HEK293 (cell line): ENCODE results near the gene TSSK3.

Source experiments
- SETDB1 ChIP-seq: IDR thresholded peaks from one replicate; pipeline ENCODE4 v1.6.1; 2017; ENCODE audit warnings: mild to moderate bottlenecking, low read length, moderate library complexity, mixed read lengths; ENCODE audit not compliant: insufficient read length
- SP7 ChIP-seq: fragments of 450-650 bp; formaldehyde crosslinking; IDR thresholded peaks from 2 replicates; pipeline ENCODE4 v1.5.1; 2016; ENCODE audit warnings: missing biosample characterization, missing genetic modification characterization
- TCF7L2 ChIP-seq: IDR thresholded peaks from 2 replicates; pipeline ENCODE4 v1.6.1; 2011; ENCODE audit warnings: low read depth, mild to moderate bottlenecking, inconsistent platforms, low read length, moderate library complexity, borderline replicate concordance
- ZBTB17 ChIP-seq: fragments of 450-650 bp; formaldehyde crosslinking; IDR thresholded peaks from 2 replicates; pipeline ENCODE4 v1.5.1; 2016; ENCODE audit warnings: missing biosample characterization, missing genetic modification characterization
- ZNF121 ChIP-seq: fragments of 450-650 bp; formaldehyde crosslinking; IDR thresholded peaks from 2 replicates; pipeline ENCODE4 v1.5.1; 2016; ENCODE audit warnings: missing biosample characterization, missing genetic modification characterization
- ZNF302 ChIP-seq: fragments of 450-650 bp; formaldehyde crosslinking; IDR thresholded peaks from 2 replicates; pipeline ENCODE4 v1.5.1; 2016; ENCODE audit warnings: missing biosample characterization, missing genetic modification characterization, low read depth
- ZNF561 ChIP-seq: fragments of 450-650 bp; IDR thresholded peaks from 2 replicates; pipeline ENCODE4 v1.5.1; 2018; ENCODE audit warnings: missing biosample characterization, missing genetic modification characterization, borderline replicate concordance
- ZNF600 ChIP-seq: fragments of 450-650 bp; formaldehyde crosslinking; IDR thresholded peaks from 2 replicates; pipeline ENCODE4 v1.5.1; 2016; ENCODE audit warnings: missing biosample characterization, missing genetic modification characterization
- ZNF776 ChIP-seq: fragments of 450-650 bp; formaldehyde crosslinking; IDR thresholded peaks from 2 replicates; pipeline ENCODE4 v1.5.0; 2017; ENCODE audit warnings: missing biosample characterization, missing genetic modification characterization, borderline replicate concordance
- TF ChIP-seq, protein P1 (sequence below): fragments of 450-650 bp; formaldehyde crosslinking; IDR thresholded peaks from 2 replicates; pipeline ENCODE4 v1.5.1; 2016; ENCODE audit warnings: missing biosample characterization, missing genetic modification characterization
- TF ChIP-seq, protein P2 (sequence below): fragments of 450-650 bp; formaldehyde crosslinking; IDR thresholded peaks from 2 replicates; pipeline ENCODE4 v1.5.1; 2016; ENCODE audit warnings: missing biosample characterization, missing genetic modification characterization
- TF ChIP-seq, protein P3 (sequence below): fragments of 450-650 bp; formaldehyde crosslinking; IDR thresholded peaks from 2 replicates; pipeline ENCODE4 v1.5.1; 2016; ENCODE audit warnings: missing biosample characterization, missing genetic modification characterization

GRCh38 chr1:32394141-32394889 is 32.0 kb downstream of the TSSK3 start, which contains the start of gene BSDC1:
- TF ChIP-seq SETDB1 (peak; percentile 59), ZNF302 (tag by site-specific recombination) (no peak), ZNF776 (no peak), ZNF561 (tag by site-specific recombination) (no peak; the same call in 1 of the 2 replicates), ZNF121 (tag by site-specific recombination) (no peak), ZNF600 (tag by site-specific recombination) (peak; percentile 79), TCF7L2 (no peak), ZBTB17 (peak; percentile 100), SP7 (tag by site-specific recombination) (peak; percentile 94)
- TF ChIP-seq, protein P1, sequence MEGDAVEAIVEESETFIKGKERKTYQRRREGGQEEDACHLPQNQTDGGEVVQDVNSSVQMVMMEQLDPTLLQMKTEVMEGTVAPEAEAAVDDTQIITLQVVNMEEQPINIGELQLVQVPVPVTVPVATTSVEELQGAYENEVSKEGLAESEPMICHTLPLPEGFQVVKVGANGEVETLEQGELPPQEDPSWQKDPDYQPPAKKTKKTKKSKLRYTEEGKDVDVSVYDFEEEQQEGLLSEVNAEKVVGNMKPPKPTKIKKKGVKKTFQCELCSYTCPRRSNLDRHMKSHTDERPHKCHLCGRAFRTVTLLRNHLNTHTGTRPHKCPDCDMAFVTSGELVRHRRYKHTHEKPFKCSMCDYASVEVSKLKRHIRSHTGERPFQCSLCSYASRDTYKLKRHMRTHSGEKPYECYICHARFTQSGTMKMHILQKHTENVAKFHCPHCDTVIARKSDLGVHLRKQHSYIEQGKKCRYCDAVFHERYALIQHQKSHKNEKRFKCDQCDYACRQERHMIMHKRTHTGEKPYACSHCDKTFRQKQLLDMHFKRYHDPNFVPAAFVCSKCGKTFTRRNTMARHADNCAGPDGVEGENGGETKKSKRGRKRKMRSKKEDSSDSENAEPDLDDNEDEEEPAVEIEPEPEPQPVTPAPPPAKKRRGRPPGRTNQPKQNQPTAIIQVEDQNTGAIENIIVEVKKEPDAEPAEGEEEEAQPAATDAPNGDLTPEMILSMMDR (tag by site-specific recombination) = no peak
- TF ChIP-seq, protein P2, sequence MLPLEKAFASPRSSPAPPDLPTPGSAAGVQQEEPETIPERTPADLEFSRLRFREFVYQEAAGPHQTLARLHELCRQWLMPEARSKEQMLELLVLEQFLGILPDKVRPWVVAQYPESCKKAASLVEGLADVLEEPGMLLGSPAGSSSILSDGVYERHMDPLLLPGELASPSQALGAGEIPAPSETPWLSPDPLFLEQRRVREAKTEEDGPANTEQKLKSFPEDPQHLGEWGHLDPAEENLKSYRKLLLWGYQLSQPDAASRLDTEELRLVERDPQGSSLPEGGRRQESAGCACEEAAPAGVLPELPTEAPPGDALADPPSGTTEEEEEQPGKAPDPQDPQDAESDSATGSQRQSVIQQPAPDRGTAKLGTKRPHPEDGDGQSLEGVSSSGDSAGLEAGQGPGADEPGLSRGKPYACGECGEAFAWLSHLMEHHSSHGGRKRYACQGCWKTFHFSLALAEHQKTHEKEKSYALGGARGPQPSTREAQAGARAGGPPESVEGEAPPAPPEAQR (tag by site-specific recombination) = no peak
- TF ChIP-seq, protein P3, sequence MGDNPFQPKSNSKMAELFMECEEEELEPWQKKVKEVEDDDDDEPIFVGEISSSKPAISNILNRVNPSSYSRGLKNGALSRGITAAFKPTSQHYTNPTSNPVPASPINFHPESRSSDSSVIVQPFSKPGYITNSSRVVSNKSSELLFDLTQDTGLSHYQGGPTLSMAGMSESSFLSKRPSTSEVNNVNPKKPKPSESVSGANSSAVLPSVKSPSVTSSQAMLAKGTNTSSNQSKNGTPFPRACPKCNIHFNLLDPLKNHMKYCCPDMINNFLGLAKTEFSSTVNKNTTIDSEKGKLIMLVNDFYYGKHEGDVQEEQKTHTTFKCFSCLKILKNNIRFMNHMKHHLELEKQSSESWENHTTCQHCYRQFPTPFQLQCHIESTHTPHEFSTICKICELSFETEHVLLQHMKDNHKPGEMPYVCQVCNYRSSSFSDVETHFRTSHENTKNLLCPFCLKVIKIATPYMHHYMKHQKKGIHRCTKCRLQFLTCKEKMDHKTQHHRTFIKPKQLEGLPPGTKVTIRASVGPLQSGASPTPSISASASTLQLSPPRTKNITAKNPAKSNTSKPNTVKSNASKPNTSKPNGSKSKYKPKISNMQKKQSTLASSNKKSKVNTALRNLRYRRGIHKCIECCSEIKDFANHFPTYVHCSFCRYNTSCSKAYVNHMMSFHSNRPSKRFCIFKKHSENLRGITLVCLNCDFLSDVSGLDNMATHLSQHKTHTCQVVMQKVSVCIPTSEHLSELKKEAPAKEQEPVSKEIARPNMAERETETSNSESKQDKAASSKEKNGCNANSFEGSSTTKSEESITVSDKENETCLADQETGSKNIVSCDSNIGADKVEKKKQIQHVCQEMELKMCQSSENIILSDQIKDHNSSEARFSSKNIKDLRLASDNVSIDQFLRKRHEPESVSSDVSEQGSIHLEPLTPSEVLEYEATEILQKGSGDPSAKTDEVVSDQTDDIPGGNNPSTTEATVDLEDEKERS (tag by site-specific recombination) = peak; percentile 71; the same call in 1 of the 2 replicates
